GM12878 (cell line): ENCODE data around the gene MDM1. TPM values are rescaled to one million over a fixed set of nuclear protein-coding genes. Genes with fewer than 3 reads are reported as not detected.

Experiments
- ATAC-seq: fragments of 200-7000 bp; cut with Tn5 transposase; 3 replicates; pipeline ENCODE4 v1.9.1; 2020; ENCODE audit warnings: mild to moderate bottlenecking, moderate library complexity
- BruUV-seq: library from RNA; stranded (reverse); fragments of 400-500 nt; replicated peaks from 2 replicates; lab custom pipeline; 2021; lab: Mats Ljungman, UMichigan
- CTCF ChIA-PET: fragments of 300-600 bp; sonication (Branson Sonifier 250); formaldehyde crosslinking; extraction: SDS; loops from one replicate; lab custom pipeline; 2021; ENCODE audit warnings: inconsistent platforms; lab: Yijun Ruan, JAX
- POLR2A ChIA-PET: fragments of 350-600 bp; formaldehyde crosslinking; extraction: SDS; loops from one replicate; lab custom pipeline; 2021; ENCODE audit warnings: inconsistent platforms; lab: Charles Lee
- RAD21 ChIA-PET: fragments of 300-600 bp; sonication (Branson Sonifier 250); formaldehyde crosslinking; loops from one replicate; lab custom pipeline; 2023; ENCODE audit warnings: antibody characterized with exemption; ENCODE audit not compliant: unreplicated experiment; lab: Charles Lee
- SMC1A ChIA-PET: fragments of 300-600 bp; sonication (Branson Sonifier 250); formaldehyde crosslinking; loops from one replicate; lab custom pipeline; 2023; ENCODE audit not compliant: unreplicated experiment, uncharacterized antibody; lab: Charles Lee
- DNase-seq: peaks from one replicate; pipeline ENCODE4 v3.0.0-alpha.2; 2011; ENCODE audit warnings: low read depth, low spot score
- FAIRE-seq: peaks from 3 replicates; lab custom pipeline; 2011; peaks lifted over from hg19 to GRCh38; lab: Jason Lieb, UNC
- H2AFZ ChIP-seq: 2 replicates; pipeline ENCODE4 v1.6.0; 2011; ENCODE audit warnings: low read depth, low read length, control low read depth; ENCODE audit not compliant: control insufficient read depth
- H3K27ac ChIP-seq: 2 replicates; pipeline ENCODE4 v1.5.1; 2011; ENCODE audit warnings: control low read depth; ENCODE audit not compliant: control insufficient read depth, insufficient read depth
- H3K27me3 ChIP-seq, 2 experiments: replicated peaks in 1 of 2; 2 replicates each; pipeline versions ENCODE4 v1.6.0 to v1.6.1; 2011; ENCODE audit warnings: low read length in 1 of 2; ENCODE audit not compliant: control insufficient read depth in 2 of 2, insufficient read depth in 2 of 2
- H3K36me3 ChIP-seq, 2 experiments: 2 replicates each; pipeline ENCODE4 v1.5.1; 2011; ENCODE audit warnings: low read length in 1 of 2; ENCODE audit not compliant: control insufficient read depth in 2 of 2, insufficient read depth in 2 of 2
- H3K4me1 ChIP-seq: 2 replicates; pipeline ENCODE4 v1.6.1; 2011; ENCODE audit warnings: mild to moderate bottlenecking, low read length, moderate library complexity, mixed read lengths; ENCODE audit not compliant: control insufficient read depth, insufficient read depth
- H3K4me2 ChIP-seq: 2 replicates; pipeline ENCODE4 v1.6.0; 2011; ENCODE audit warnings: control low read depth; ENCODE audit not compliant: control insufficient read depth, insufficient read depth
- H3K4me3 ChIP-seq: fragments of 200-600 bp; sonication (generic); 2 replicates; pipeline ENCODE4 v1.5.1; 2016
- H3K79me2 ChIP-seq: 2 replicates; pipeline ENCODE4 v1.6.0; 2011; ENCODE audit warnings: low read length; ENCODE audit not compliant: control insufficient read depth, insufficient read depth
- H3K9ac ChIP-seq: 2 replicates; pipeline ENCODE4 v1.8.0; 2011; ENCODE audit warnings: low read length, control low read depth, mixed read lengths; ENCODE audit not compliant: control insufficient read depth, insufficient read depth
- H3K9me3 ChIP-seq: replicated peaks from 3 replicates; pipeline ENCODE4 v1.5.1; 2011; ENCODE audit warnings: mild to moderate bottlenecking, low read length; ENCODE audit not compliant: control insufficient read depth, insufficient read depth
- H4K20me1 ChIP-seq: 2 replicates; pipeline ENCODE4 v1.6.0; 2011; ENCODE audit not compliant: control insufficient read depth, insufficient read depth
- CBFB ChIP-seq: IDR thresholded peaks from 2 replicates; pipeline ENCODE4 v1.6.1; 2016; ENCODE audit warnings: antibody characterized with exemption, low read depth
- IKZF2 ChIP-seq, 2 experiments: fragments of 450-650 bp; IDR thresholded peaks; 2 replicates each; pipeline ENCODE4 v1.6.1; 2017; ENCODE audit warnings: mild to moderate bottlenecking in 2 of 2, moderate library complexity in 2 of 2
- LARP7 ChIP-seq: fragments of 450-650 bp; IDR thresholded peaks from 2 replicates; pipeline ENCODE4 v1.6.1; 2017; ENCODE audit warnings: mild to moderate bottlenecking
- MEF2B ChIP-seq: fragments of 450-650 bp; IDR thresholded peaks from 2 replicates; pipeline ENCODE4 v1.6.1; 2018; ENCODE audit warnings: mild to moderate bottlenecking, moderate library complexity; ENCODE audit not compliant: partially characterized antibody, poor library complexity, severe bottlenecking
- PAX5 ChIP-seq: IDR thresholded peaks from 2 replicates; pipeline ENCODE4 v1.6.1; 2011; ENCODE audit warnings: low read depth, low read length, borderline replicate concordance
- RFX5 ChIP-seq: IDR thresholded peaks from 2 replicates; pipeline ENCODE4 v1.6.1; 2011; ENCODE audit warnings: low read depth, low read length, improper control_type of control experiment
- SRF ChIP-seq, 2 experiments: IDR thresholded peaks; 2 replicates each; pipeline ENCODE4 v1.6.1; 2011; ENCODE audit warnings: low read depth in 2 of 2, low read length in 2 of 2, mild to moderate bottlenecking in 1 of 2, moderate library complexity in 1 of 2
- TAF1 ChIP-seq: IDR thresholded peaks from 2 replicates; pipeline ENCODE4 v1.6.1; 2011; ENCODE audit warnings: mild to moderate bottlenecking, low read depth, low read length, borderline replicate concordance
- YY1 ChIP-seq: IDR thresholded peaks from 2 replicates; pipeline ENCODE4 v1.6.1; 2011; ENCODE audit warnings: low read depth, mild to moderate bottlenecking, low read length
- WGBS: methylation state at CpG from one replicate; pipeline ENCODE4 v1.1.6; 2016; ENCODE audit warnings: low lambda C conversion rate; ENCODE audit not compliant: insufficient replicate concordance, insufficient coverage; ENCODE audit errors: missing lambda C conversion rate; 5-methylcytosine and 5-hydroxymethylcytosine counted together
- in situ Hi-C: fragments of 300-500 bp; cut with MboI; formaldehyde crosslinking; loops from 9 replicates; pipeline ENCODE4 v1.14.3; 2018; ENCODE audit warnings: mixed read lengths
- intact Hi-C: fragments of 100-400 bp; cut with micrococcal nuclease; formaldehyde crosslinking; loops from one replicate; pipeline ENCODE4 v1.14.2; 2022; ENCODE audit not compliant: unreplicated experiment
- polyA plus RNA-seq, 11 experiments: library from polyadenylated mRNA; depleted of rRNA in 4 of 11; unstranded in 6 of 11; stranded (reverse) in 5 of 11; fragments of >200 nt; fragmentation: Nextera tagmentation in 4 of 11; fragmentation: Illumina TruSeq in 1 of 11; extraction: Ambion mirVana in 4 of 11; extraction: Trizol in 1 of 11; gene quantifications; 1 replicate in 1 of 11; 2 replicates in 10 of 11; pipeline versions ENCODE4 v1.2.1 to v1.2.3, GENCODE V29; 2011 to 2016; ENCODE audit warnings: inconsistent platforms in 2 of 11, missing spikeins in 2 of 11, low read depth in 1 of 11
- total RNA-seq, 4 experiments: library from RNA; depleted of rRNA in 3 of 4; stranded (reverse); fragments of >200 nt in 3 of 4; fragmentation: Illumina TruSeq in 1 of 4; extraction: Trizol in 1 of 4; gene quantifications; 2 replicates each; pipeline versions ENCODE4 v1.2.1 to v1.2.3, GENCODE V29; 2013 to 2021
- TF ChIP-seq, protein P1 (sequence below): fragments of 450-650 bp; IDR thresholded peaks from 2 replicates; pipeline ENCODE4 v1.6.1; 2017; ENCODE audit warnings: mild to moderate bottlenecking, moderate library complexity
- TF ChIP-seq, protein P2 (sequence below): fragments of 450-650 bp; IDR thresholded peaks from 2 replicates; pipeline ENCODE4 v1.6.1; 2018; ENCODE audit warnings: borderline replicate concordance, mild to moderate bottlenecking; ENCODE audit not compliant: partially characterized antibody
- TF ChIP-seq, protein P3 (sequence below), 3 experiments: IDR thresholded peaks in 2 of 3; conservative IDR thresholded peaks in 1 of 3; 2 replicates each; pipeline ENCODE4 v1.5.1; 2011; ENCODE audit warnings: low read depth in 3 of 3, low read length in 3 of 3, mild to moderate bottlenecking in 3 of 3, control low read depth in 2 of 3, moderate library complexity in 2 of 3, inconsistent platforms in 1 of 3, mixed read lengths in 1 of 3; ENCODE audit not compliant: control insufficient read depth in 2 of 3, insufficient read depth in 1 of 3; ENCODE audit errors: extremely low read depth in 1 of 3
- TF ChIP-seq, protein P4 (sequence below): fragments of 450-650 bp; IDR thresholded peaks from 2 replicates; pipeline ENCODE4 v1.6.1; 2017; ENCODE audit warnings: mild to moderate bottlenecking, low read depth, inconsistent platforms; ENCODE audit not compliant: poor library complexity, severe bottlenecking

MDM1 gene
- total and polyA plus RNA-seq, 10 of the 15 experiments (the other 5 are each of a cell fraction or from before 2014, with no cell fraction given), result 10.1 to 25.3 (median 16.5) TPM

DNA sequence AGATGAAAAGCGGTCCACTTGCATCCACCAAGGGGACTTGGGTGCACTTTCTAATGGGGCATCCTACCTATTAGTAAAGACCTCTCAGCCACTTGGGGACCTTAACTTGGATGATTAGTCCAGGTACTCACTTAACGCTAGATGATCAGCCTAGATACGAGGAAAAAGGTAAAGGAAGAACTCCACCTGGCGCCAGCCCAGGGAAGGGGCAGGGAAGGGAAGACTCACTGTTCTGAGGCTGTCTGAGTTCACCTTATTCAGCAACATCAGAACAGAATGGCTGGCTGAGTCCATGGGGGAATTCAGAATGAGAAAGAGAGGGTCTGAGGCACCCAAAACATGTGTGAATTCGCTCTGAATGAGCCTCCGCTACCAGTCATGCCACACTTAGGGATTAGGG, 85.8 kb downstream of the MDM1 start:
- 87% methylated on average over 6 of the region's 6 CpGs for WGBS
- no peak for FAIRE-seq
- ChIA-PET SMC1A (interaction anchor here (1.4 to 1.7 kb wide), 3 partner anchors 23 to 74 kb away, joined by 3 to 4 read pairs (median 4); no protein-coding TSS in a partner anchor), CTCF (interaction anchor here (1.0 kb wide), 1 partner anchor 80 kb away, joined by 3 read pairs; no protein-coding TSS in a partner anchor), RAD21 (no interaction called here), POLR2A (no interaction called here)
- Histone ChIP-seq H4K20me1 (no peaks in the 10 kb centered on the region), H3K9me3 (peaks cover 3% of the 10 kb centered on the region; the same call in 2 of the 3 replicates), H2AFZ (no peak overlapping the region), H3K36me3 (no peaks in the 10 kb centered on the region), H3K4me2 (no peak overlapping the region), H3K27ac (no peak overlapping the region), H3K27me3 (no peaks in the 10 kb centered on the region), H3K79me2 (no peaks in the 10 kb centered on the region), H3K9ac (no peak overlapping the region), H3K4me3 (no peak overlapping the region), H3K4me1 (0 out of 2 replicates have a peak, but pooled peaks cover 2% of the 10 kb centered on the region)
- no peak for DNase-seq
- no peak for ATAC-seq
- BruUV-seq, result no TSS peak
- in situ Hi-C loops, result no loop called here
- intact Hi-C loops, result no loop called here
- TF ChIP-seq RFX5 (no peak), PAX5 (no peak), CBFB (no peak), MEF2B (no peak), YY1 (no peak), TAF1 (no peak), IKZF2 (IDR thresholded peaks at IDR 0.05) (no peak), SRF (IDR thresholded peaks at IDR 0.05; ENCODE audit: low read depth in 2 of 2, low read length in 2 of 2) (no peak), LARP7 (no peak)
- TF ChIP-seq, protein P1, sequence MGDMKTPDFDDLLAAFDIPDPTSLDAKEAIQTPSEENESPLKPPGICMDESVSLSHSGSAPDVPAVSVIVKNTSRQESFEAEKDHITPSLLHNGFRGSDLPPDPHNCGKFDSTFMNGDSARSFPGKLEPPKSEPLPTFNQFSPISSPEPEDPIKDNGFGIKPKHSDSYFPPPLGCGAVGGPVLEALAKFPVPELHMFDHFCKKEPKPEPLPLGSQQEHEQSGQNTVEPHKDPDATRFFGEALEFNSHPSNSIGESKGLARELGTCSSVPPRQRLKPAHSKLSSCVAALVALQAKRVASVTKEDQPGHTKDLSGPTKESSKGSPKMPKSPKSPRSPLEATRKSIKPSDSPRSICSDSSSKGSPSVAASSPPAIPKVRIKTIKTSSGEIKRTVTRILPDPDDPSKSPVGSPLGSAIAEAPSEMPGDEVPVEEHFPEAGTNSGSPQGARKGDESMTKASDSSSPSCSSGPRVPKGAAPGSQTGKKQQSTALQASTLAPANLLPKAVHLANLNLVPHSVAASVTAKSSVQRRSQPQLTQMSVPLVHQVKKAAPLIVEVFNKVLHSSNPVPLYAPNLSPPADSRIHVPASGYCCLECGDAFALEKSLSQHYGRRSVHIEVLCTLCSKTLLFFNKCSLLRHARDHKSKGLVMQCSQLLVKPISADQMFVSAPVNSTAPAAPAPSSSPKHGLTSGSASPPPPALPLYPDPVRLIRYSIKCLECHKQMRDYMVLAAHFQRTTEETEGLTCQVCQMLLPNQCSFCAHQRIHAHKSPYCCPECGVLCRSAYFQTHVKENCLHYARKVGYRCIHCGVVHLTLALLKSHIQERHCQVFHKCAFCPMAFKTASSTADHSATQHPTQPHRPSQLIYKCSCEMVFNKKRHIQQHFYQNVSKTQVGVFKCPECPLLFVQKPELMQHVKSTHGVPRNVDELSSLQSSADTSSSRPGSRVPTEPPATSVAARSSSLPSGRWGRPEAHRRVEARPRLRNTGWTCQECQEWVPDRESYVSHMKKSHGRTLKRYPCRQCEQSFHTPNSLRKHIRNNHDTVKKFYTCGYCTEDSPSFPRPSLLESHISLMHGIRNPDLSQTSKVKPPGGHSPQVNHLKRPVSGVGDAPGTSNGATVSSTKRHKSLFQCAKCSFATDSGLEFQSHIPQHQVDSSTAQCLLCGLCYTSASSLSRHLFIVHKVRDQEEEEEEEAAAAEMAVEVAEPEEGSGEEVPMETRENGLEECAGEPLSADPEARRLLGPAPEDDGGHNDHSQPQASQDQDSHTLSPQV, result no peak
- TF ChIP-seq, protein P2, sequence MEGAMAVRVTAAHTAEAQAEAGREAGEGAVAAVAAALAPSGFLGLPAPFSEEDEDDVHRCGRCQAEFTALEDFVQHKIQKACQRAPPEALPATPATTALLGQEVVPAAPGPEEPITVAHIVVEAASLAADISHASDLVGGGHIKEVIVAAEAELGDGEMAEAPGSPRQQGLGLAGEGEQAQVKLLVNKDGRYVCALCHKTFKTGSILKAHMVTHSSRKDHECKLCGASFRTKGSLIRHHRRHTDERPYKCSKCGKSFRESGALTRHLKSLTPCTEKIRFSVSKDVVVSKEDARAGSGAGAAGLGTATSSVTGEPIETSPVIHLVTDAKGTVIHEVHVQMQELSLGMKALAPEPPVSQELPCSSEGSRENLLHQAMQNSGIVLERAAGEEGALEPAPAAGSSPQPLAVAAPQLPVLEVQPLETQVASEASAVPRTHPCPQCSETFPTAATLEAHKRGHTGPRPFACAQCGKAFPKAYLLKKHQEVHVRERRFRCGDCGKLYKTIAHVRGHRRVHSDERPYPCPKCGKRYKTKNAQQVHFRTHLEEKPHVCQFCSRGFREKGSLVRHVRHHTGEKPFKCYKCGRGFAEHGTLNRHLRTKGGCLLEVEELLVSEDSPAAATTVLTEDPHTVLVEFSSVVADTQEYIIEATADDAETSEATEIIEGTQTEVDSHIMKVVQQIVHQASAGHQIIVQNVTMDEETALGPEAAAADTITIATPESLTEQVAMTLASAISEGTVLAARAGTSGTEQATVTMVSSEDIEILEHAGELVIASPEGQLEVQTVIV, result no peak
- TF ChIP-seq, protein P3, sequence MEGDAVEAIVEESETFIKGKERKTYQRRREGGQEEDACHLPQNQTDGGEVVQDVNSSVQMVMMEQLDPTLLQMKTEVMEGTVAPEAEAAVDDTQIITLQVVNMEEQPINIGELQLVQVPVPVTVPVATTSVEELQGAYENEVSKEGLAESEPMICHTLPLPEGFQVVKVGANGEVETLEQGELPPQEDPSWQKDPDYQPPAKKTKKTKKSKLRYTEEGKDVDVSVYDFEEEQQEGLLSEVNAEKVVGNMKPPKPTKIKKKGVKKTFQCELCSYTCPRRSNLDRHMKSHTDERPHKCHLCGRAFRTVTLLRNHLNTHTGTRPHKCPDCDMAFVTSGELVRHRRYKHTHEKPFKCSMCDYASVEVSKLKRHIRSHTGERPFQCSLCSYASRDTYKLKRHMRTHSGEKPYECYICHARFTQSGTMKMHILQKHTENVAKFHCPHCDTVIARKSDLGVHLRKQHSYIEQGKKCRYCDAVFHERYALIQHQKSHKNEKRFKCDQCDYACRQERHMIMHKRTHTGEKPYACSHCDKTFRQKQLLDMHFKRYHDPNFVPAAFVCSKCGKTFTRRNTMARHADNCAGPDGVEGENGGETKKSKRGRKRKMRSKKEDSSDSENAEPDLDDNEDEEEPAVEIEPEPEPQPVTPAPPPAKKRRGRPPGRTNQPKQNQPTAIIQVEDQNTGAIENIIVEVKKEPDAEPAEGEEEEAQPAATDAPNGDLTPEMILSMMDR (IDR thresholded peaks at IDR 0.05 in 2 of 3, conservative IDR thresholded peaks at IDR 0.05 in 1 of 3; ENCODE audit: control insufficient read depth in 2 of 3, extremely low read depth in 1 of 3, insufficient read depth in 1 of 3, low read depth in 3 of 3, low read length in 3 of 3), result no peak
- TF ChIP-seq, protein P4, sequence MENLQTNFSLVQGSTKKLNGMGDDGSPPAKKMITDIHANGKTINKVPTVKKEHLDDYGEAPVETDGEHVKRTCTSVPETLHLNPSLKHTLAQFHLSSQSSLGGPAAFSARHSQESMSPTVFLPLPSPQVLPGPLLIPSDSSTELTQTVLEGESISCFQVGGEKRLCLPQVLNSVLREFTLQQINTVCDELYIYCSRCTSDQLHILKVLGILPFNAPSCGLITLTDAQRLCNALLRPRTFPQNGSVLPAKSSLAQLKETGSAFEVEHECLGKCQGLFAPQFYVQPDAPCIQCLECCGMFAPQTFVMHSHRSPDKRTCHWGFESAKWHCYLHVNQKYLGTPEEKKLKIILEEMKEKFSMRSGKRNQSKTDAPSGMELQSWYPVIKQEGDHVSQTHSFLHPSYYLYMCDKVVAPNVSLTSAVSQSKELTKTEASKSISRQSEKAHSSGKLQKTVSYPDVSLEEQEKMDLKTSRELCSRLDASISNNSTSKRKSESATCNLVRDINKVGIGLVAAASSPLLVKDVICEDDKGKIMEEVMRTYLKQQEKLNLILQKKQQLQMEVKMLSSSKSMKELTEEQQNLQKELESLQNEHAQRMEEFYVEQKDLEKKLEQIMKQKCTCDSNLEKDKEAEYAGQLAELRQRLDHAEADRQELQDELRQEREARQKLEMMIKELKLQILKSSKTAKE, result no peak
